Fibroblast of upper back skin (primary cell): Measurements from ENCODE around the gene STK32A.
A peak's percentile ranks its signal among the peaks of the same experiment; 100 is the strongest.
"Not testable (repeated sequence)": the region's sequence is repeated elsewhere in the genome, so short reads cannot be mapped to it uniquely, and the experiment has no call there.

ENCODE experiments used
- DNase-seq: peaks from one replicate; pipeline ENCODE4 v3.0.0-alpha.2; 2013

Gene STK32A

GRCh38 chr5:147348451-147348850 is 113.6 kb downstream of the STK32A start:
- no peak for DNase-seq

- DNase-seq = no peak
These were observed 114.4 kb downstream of the STK32A start for GRCh38 chr5:147349241-147349640.

- DNase-seq = peak; percentile 7
These were observed 124.3 kb downstream of the STK32A start for GRCh38 chr5:147359101-147359500.

GRCh38 chr5:147359581-147359980 is 124.8 kb downstream of the STK32A start:
- DNase-seq = no peak

GRCh38 chr5:147360816-147361215 is 126.0 kb downstream of the STK32A start:
- no peak for DNase-seq

GRCh38 chr5:147361441-147362175 is 126.8 kb downstream of the STK32A start:
- DNase-seq = no peak

GRCh38 chr5:147367381-147367780 is 132.6 kb downstream of the STK32A start:
- DNase-seq = not testable (repeated sequence)

- DNase-seq = no peak
These were observed 135.0 kb downstream of the STK32A start for GRCh38 chr5:147369742-147370374.

GRCh38 chr5:147371290-147371689 is 136.5 kb downstream of the STK32A start:
- DNase-seq = no peak

GRCh38 chr5:147372191-147372590 is 137.4 kb downstream of the STK32A start:
- no peak for DNase-seq

- no peak for DNase-seq
These were observed 138.5 kb downstream of the STK32A start for GRCh38 chr5:147373328-147373727.

GRCh38 chr5:147375151-147375550 is 140.3 kb downstream of the STK32A start:
- no peak for DNase-seq

- DNase-seq = no peak
These were observed 142.9 kb downstream of the STK32A start for GRCh38 chr5:147377682-147378081.

- DNase-seq = no peak
These were observed 146.7 kb downstream of the STK32A start for GRCh38 chr5:147381555-147381954.

GRCh38 chr5:147382776-147383175 is 147.9 kb downstream of the STK32A start:
- DNase-seq = peak; percentile 21

- no peak for DNase-seq
These were observed 149.7 kb downstream of the STK32A start for GRCh38 chr5:147384346-147385193.

- no peak for DNase-seq
These were observed 152.3 kb downstream of the STK32A start for GRCh38 chr5:147387109-147387508.

GRCh38 chr5:147388184-147389108 is 153.6 kb downstream of the STK32A start:
- DNase-seq = no peak

GRCh38 chr5:147390654-147391225 is 155.9 kb downstream of the STK32A start:
- no peak for DNase-seq

GRCh38 chr5:147391781-147392180 is 157.0 kb downstream of the STK32A start:
- peak; percentile 75 for DNase-seq

GRCh38 chr5:147393874-147394672 is 159.2 kb downstream of the STK32A start:
- DNase-seq = no peak
